ENCODE data around the gene MSANTD1.

The MSANTD1 gene

DNA sequence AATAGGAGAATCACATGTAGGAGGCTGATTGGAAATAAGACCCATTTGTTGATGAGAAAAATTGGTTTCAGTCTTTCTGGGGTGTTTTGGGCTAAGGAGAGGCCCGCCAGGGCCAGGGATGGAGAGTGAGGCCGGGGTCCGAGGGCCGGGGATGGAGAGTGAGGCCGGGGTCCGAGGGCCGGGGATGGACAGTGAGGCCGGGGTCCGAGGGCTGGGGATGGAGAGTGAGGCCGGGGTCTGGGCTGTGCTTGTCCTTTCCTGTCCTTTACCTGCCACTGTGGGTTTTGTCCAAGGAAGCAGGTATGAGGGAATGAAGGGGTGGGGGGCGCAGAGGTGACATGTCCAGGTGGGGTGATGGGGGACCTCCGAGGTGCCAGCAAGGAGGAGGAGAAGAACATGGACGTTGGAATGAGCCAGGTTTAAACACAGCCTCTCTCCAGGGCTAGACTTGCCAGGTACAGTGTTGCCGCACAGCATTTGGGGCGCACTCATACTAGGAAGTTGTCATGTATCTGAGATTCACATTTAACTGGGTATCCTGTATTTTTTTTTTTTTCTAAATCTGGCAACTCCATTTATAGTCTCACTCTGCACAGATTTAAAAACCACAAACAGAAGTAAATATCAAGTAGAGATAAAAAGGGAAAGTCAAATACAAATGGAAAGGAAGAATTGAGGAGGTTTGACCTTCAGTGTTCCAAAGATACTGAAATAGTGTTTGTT, 52.7 kb downstream of the MSANTD1 start:
- H3K36me3 ChIP-seq (ENCODE audit: insufficient read depth, insufficient read length, low read length): no peaks in the 10 kb centered on the region
- H3K4me3 ChIP-seq (ENCODE audit: insufficient read length, low read depth): no peak overlapping the region
- no peak overlapping the region for H3K9ac ChIP-seq (ENCODE audit: insufficient read length, low read depth)
- no peaks in the 10 kb centered on the region for H3K27me3 ChIP-seq (ENCODE audit: insufficient read depth, insufficient read length)
- no peaks in the 10 kb centered on the region for H3K9me3 ChIP-seq (ENCODE audit: insufficient read depth, low read length)
- TF ChIP-seq ZNF274 (IDR thresholded peaks at IDR 0.05; ENCODE audit: low read depth, low read length) (no peak), YY1 (IDR thresholded peaks at IDR 0.05; ENCODE audit: insufficient read depth, insufficient read length) (no peak), SUZ12 (IDR thresholded peaks at IDR 0.05; ENCODE audit: extremely low read depth, insufficient read depth, insufficient read length) (no peak)
- DNase-seq (ENCODE audit: low read depth, low spot score): no peak
- peaks cover 22% of the 10 kb centered on the region for H3K4me1 ChIP-seq (ENCODE audit: insufficient read depth, insufficient read length)

DNA sequence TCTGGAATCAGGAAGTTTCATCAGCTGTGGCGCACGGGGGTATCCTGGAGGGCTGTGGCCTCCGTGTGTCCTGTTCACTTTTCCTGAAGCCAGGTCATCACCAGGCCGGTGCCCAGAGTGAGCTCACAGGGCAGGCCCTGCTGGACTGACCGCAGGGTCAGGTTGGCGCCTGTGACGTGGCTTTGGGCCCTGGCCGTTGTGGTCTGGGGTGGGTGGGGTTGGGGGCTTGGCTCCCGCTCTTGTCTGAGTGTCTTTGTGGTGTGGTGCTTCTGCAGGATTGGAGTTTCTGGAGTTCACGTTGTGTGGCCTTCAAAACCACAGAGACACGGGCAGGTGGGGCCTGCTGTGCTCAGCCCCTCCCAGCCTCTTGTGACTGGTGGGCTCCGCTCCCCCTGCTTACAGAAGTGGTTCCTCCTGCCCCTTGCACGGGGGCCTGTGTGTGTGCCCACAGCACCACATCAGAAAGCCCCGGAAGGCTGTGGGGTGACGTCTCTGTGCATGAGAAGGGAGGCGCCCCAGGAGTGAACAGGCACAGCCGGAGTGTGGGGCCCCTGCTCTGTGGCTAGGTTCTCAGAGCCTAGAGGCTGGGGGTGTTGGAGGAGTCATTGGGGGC, 53.3 kb downstream of the MSANTD1 start:
- Histone ChIP-seq H3K4me1 (ENCODE audit: insufficient read depth, insufficient read length) (peaks cover 20% of the 10 kb centered on the region), H3K9ac (ENCODE audit: insufficient read length, low read depth) (no peak overlapping the region), H3K4me3 (ENCODE audit: insufficient read length, low read depth) (no peak overlapping the region)

DNA sequence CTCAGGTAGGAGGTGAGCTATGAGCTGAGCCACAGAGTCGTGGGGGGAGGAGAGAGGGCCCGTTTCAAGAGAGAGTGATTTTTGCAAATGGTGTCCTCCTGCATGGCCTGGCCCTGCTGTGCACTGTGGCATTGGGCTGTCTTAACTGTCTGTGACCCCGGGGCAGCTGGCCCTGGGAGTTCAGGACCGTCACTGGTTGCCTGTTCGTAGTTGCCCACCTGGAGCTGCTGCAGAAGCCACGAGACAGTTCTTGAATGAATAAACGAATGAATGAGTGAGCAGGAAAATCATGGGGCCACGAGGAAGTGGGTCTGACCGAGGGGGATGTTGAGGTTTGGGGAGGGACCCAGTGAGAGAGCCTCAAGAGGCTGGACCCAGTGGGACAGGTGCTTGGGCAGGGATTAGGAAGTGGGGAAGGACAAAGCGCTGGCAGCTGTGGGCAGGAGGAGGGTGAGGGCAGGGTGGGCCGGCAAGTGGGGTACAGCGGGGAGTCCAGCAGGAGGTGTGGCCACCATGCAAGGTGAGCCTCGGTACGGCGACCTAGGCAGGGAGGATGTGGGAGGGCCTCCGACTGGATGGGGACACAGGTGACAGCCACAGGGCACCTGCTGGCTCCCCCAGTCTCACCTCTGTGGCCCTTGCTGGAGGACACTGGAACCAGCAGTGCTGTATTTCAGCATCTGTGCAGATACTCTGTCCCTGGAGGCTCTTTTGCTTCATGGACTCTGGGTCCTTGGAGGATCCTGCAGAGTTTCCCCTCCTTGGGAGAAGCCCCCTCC, 54.0 kb downstream of the MSANTD1 start:
- H3K9me3 ChIP-seq (ENCODE audit: insufficient read depth, low read length): no peaks in the 10 kb centered on the region
- no peak overlapping the region for H3K4me3 ChIP-seq (ENCODE audit: insufficient read length, low read depth)
- no peaks in the 10 kb centered on the region for H3K36me3 ChIP-seq (ENCODE audit: insufficient read depth, insufficient read length, low read length)
- peaks cover 20% of the 10 kb centered on the region for H3K4me1 ChIP-seq (ENCODE audit: insufficient read depth, insufficient read length)
- no peak overlapping the region for H3K9ac ChIP-seq (ENCODE audit: insufficient read length, low read depth)
- no peak for TF ChIP-seq SUZ12 (IDR thresholded peaks at IDR 0.05; ENCODE audit: extremely low read depth, insufficient read depth, insufficient read length)
- TF ChIP-seq YY1 (IDR thresholded peaks at IDR 0.05; ENCODE audit: insufficient read depth, insufficient read length): no peak
- no peak for TF ChIP-seq ZNF274 (IDR thresholded peaks at IDR 0.05; ENCODE audit: low read depth, low read length)
- no peak for DNase-seq (ENCODE audit: low read depth, low spot score)
- H3K27me3 ChIP-seq (ENCODE audit: insufficient read depth, insufficient read length): no peaks in the 10 kb centered on the region

More for the DNA sequence above, 53.3 kb downstream of the MSANTD1 start:
- TF ChIP-seq SUZ12 (IDR thresholded peaks at IDR 0.05; ENCODE audit: extremely low read depth, insufficient read depth, insufficient read length) (no peak), YY1 (IDR thresholded peaks at IDR 0.05; ENCODE audit: insufficient read depth, insufficient read length) (no peak), ZNF274 (IDR thresholded peaks at IDR 0.05; ENCODE audit: low read depth, low read length) (no peak)
- no peaks in the 10 kb centered on the region for H3K36me3 ChIP-seq (ENCODE audit: insufficient read depth, insufficient read length, low read length)
- H3K9me3 ChIP-seq (ENCODE audit: insufficient read depth, low read length): no peaks in the 10 kb centered on the region
- no peak for DNase-seq (ENCODE audit: low read depth, low spot score)
- no peaks in the 10 kb centered on the region for H3K27me3 ChIP-seq (ENCODE audit: insufficient read depth, insufficient read length)

DNA sequence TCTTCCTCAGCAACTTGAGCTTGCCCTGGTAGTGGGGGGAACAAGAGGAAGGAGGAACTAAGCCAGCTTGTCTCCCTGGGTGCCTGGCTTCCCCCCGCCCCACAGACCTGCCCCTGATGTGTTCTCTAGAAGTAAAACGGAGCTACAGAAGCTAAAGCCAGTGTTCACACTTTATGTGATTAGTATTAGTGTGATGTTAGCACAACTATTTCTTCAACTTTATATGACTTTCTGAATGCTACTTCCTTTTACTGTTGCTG, 54.5 kb downstream of the MSANTD1 start:
- H3K9ac ChIP-seq (ENCODE audit: insufficient read length, low read depth): no peak overlapping the region
- no peaks in the 10 kb centered on the region for H3K9me3 ChIP-seq (ENCODE audit: insufficient read depth, low read length)
- peaks cover 20% of the 10 kb centered on the region for H3K4me1 ChIP-seq (ENCODE audit: insufficient read depth, insufficient read length)
- TF ChIP-seq YY1 (IDR thresholded peaks at IDR 0.05; ENCODE audit: insufficient read depth, insufficient read length) (no peak), ZNF274 (IDR thresholded peaks at IDR 0.05; ENCODE audit: low read depth, low read length) (no peak), SUZ12 (IDR thresholded peaks at IDR 0.05; ENCODE audit: extremely low read depth, insufficient read depth, insufficient read length) (no peak)
- no peak overlapping the region for H3K4me3 ChIP-seq (ENCODE audit: insufficient read length, low read depth)
- no peak for DNase-seq (ENCODE audit: low read depth, low spot score)
- H3K36me3 ChIP-seq (ENCODE audit: insufficient read depth, insufficient read length, low read length): no peaks in the 10 kb centered on the region
- H3K27me3 ChIP-seq (ENCODE audit: insufficient read depth, insufficient read length): no peaks in the 10 kb centered on the region

DNA sequence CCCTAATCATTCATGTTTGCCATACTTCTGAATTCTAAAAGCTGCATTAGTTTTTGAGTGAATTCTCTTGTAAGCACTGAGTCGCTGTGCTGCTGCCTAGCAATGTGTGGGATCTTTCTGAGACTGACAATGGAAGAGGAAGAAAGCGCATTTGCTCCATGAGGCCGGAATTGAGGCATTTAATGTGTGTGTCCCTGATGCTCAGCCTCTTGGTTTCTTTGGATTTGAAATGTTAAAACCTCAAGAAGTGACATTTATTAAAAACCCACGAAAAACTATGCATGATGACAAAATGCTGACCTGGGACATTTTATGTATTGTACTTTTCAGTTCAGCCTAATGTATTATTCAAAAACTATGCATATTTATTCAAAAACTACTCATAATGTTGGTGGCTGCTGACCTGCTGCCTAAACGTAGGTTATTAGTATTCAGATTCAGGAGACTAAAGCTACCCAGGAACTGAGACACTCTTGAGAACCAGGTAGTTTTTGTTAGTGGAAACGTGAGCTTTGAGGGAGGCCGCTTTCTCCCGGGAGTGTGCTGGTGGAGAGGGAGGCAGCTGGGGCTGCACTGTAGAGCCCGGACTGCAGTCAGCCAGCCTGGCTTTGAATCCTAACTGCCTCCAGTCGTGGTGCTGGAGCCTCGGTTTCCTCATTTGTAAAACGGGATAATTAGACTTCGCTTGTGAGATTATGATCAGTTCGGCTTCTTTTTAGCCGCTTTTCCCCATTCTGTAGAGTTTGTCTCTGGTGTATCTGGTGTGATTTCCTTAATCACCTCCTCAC, 55.2 kb downstream of the MSANTD1 start:
- peaks cover 20% of the 10 kb centered on the region for H3K4me1 ChIP-seq (ENCODE audit: insufficient read depth, insufficient read length)
- no peaks in the 10 kb centered on the region for H3K36me3 ChIP-seq (ENCODE audit: insufficient read depth, insufficient read length, low read length)
- TF ChIP-seq SUZ12 (IDR thresholded peaks at IDR 0.05; ENCODE audit: extremely low read depth, insufficient read depth, insufficient read length): no peak
- no peak for TF ChIP-seq YY1 (IDR thresholded peaks at IDR 0.05; ENCODE audit: insufficient read depth, insufficient read length)
- H3K9me3 ChIP-seq (ENCODE audit: insufficient read depth, low read length): no peaks in the 10 kb centered on the region
- H3K27me3 ChIP-seq (ENCODE audit: insufficient read depth, insufficient read length): no peaks in the 10 kb centered on the region
- H3K9ac ChIP-seq (ENCODE audit: insufficient read length, low read depth): no peak overlapping the region
- no peak for DNase-seq (ENCODE audit: low read depth, low spot score)
- no peak overlapping the region for H3K4me3 ChIP-seq (ENCODE audit: insufficient read length, low read depth)

DNA sequence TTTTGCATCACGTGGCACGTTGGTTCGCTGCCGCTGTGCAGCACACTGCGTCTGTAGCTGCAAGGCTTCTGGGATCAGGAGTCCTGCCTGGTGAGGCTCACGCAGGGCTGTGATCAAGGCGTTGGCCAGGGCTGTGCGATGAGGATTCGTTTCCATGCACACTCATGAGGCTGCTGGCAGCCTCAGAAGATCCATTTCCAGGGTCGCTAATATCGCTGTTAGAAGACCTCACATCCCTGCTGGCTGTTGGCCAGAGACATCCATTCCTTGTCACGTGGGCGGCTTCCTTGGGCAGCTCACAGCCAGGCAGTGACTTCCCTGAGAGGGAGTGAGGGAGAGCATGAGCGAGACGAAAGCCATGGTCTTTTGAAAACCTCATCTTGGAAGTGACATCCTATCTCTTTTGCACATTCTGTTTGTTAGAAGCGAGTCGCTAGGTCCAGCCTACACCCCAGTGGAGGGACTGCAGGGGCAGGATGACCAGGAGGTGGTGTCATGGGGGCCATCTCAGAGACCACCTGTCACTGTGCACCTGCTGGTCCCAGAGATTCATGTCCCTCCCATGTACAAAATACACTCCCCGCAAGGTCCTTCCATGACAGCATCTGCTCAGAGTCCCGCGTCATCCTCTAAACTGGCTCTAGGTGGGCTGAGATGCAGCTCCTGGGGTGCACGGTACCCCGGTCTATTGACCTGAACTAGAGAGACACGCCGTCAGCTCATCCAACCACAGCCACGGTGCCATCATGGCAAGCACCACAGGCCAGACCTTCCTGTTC, 56.1 kb downstream of the MSANTD1 start:
- DNase-seq (ENCODE audit: low read depth, low spot score): no peak
- H3K9ac ChIP-seq (ENCODE audit: insufficient read length, low read depth): no peak overlapping the region
- no peaks in the 10 kb centered on the region for H3K9me3 ChIP-seq (ENCODE audit: insufficient read depth, low read length)
- H3K4me3 ChIP-seq (ENCODE audit: insufficient read length, low read depth): no peak overlapping the region
- TF ChIP-seq YY1 (IDR thresholded peaks at IDR 0.05; ENCODE audit: insufficient read depth, insufficient read length) (no peak), SUZ12 (IDR thresholded peaks at IDR 0.05; ENCODE audit: extremely low read depth, insufficient read depth, insufficient read length) (no peak), ZNF274 (IDR thresholded peaks at IDR 0.05; ENCODE audit: low read depth, low read length) (no peak)
- no peaks in the 10 kb centered on the region for H3K27me3 ChIP-seq (ENCODE audit: insufficient read depth, insufficient read length)
- peaks cover 19% of the 10 kb centered on the region for H3K4me1 ChIP-seq (ENCODE audit: insufficient read depth, insufficient read length)
- no peaks in the 10 kb centered on the region for H3K36me3 ChIP-seq (ENCODE audit: insufficient read depth, insufficient read length, low read length)
